Endothelial cell of umbilical vein (primary cell): ENCODE data around the gene MALAT1. TPM values are rescaled to one million over a fixed set of nuclear protein-coding genes. Genes with fewer than 3 reads are reported as not detected.
"Not testable (repeated sequence)": the region's sequence is repeated elsewhere in the genome, so short reads cannot be mapped to it uniquely, and the experiment has no call there.

ENCODE experiments used
- BruUV-seq: library from RNA; stranded (reverse); fragments of 400-500 nt; replicated peaks from 2 replicates; lab custom pipeline; 2021; lab: Mats Ljungman, UMichigan
- CTCF ChIA-PET: fragments of 300-600, 350-600 bp; sonication (Branson Sonifier 250); formaldehyde crosslinking; loops from one replicate; lab custom pipeline; 2021; ENCODE audit warnings: antibody characterized with exemption, inconsistent platforms; lab: Charles Lee
- POLR2A ChIA-PET: fragments of 300-600, 350-600 bp; sonication (Branson Sonifier 250); formaldehyde crosslinking; loops from one replicate; lab custom pipeline; 2021; ENCODE audit warnings: antibody characterized with exemption, inconsistent platforms; lab: Charles Lee
- DNase-seq: peaks from one replicate; pipeline ENCODE4 v3.0.0-alpha.2; 2011; ENCODE audit warnings: low read depth, low spot score
- FAIRE-seq: peaks from 2 replicates; lab custom pipeline; 2011; peaks lifted over from hg19 to GRCh38; lab: Jason Lieb, UNC
- H2AFZ ChIP-seq: 2 replicates; pipeline ENCODE4 v1.6.0; 2012; ENCODE audit warnings: low read depth, low read length, control low read depth, inconsistent platforms
- H3K27ac ChIP-seq: 2 replicates; pipeline ENCODE4 v1.5.1; 2011; ENCODE audit warnings: low read depth, mild to moderate bottlenecking, control low read depth, low read length, moderate library complexity; ENCODE audit not compliant: insufficient read depth
- H3K27me3 ChIP-seq, 2 experiments: 2 replicates each; pipeline versions ENCODE4 v1.6.0 to v1.6.1; 2011; ENCODE audit warnings: low read length in 2 of 2, mixed read lengths in 1 of 2; ENCODE audit not compliant: control insufficient read depth in 2 of 2, insufficient read depth in 2 of 2
- H3K36me3 ChIP-seq, 2 experiments: 2 replicates in 1 of 2; 3 replicates in 1 of 2; pipeline ENCODE4 v1.5.1; 2011; ENCODE audit warnings: low read length in 2 of 2, mild to moderate bottlenecking in 1 of 2, moderate library complexity in 1 of 2; ENCODE audit not compliant: control insufficient read depth in 2 of 2, insufficient read depth in 2 of 2; ENCODE audit errors: extremely low read depth in 1 of 2
- H3K4me1 ChIP-seq: 3 replicates; pipeline ENCODE4 v1.5.1; 2011; ENCODE audit warnings: mild to moderate bottlenecking, low read length; ENCODE audit not compliant: control insufficient read depth, insufficient read depth; ENCODE audit errors: extremely low read depth
- H3K4me2 ChIP-seq: 2 replicates; pipeline ENCODE4 v1.6.1; 2011; ENCODE audit warnings: low read length, control low read depth, mixed read lengths; ENCODE audit not compliant: insufficient read depth
- H3K4me3 ChIP-seq, 3 experiments: fragments of 200-600 bp in 1 of 3; sonication (generic), shearing (Covaris generic) in 1 of 3; replicated peaks in 1 of 3; 2 replicates each; pipeline ENCODE4 v1.5.1; 2011 to 2016; ENCODE audit warnings: control low read depth in 3 of 3, low read length in 3 of 3, mild to moderate bottlenecking in 2 of 3, inconsistent platforms in 1 of 3, low read depth in 1 of 3, moderate library complexity in 1 of 3; ENCODE audit not compliant: insufficient read depth in 1 of 3
- H3K79me2 ChIP-seq: 2 replicates; pipeline ENCODE4 v1.6.0; 2012; ENCODE audit warnings: low read length, inconsistent platforms; ENCODE audit not compliant: control insufficient read depth, insufficient read depth
- H3K9ac ChIP-seq: replicated peaks from 2 replicates; pipeline ENCODE3; 2011; ENCODE audit warnings: low read length, control low read depth; ENCODE audit not compliant: insufficient read depth; ENCODE audit errors: extremely low read depth
- H3K9me1 ChIP-seq: replicated peaks from 3 replicates; pipeline ENCODE4 v1.6.0; 2011; ENCODE audit warnings: mild to moderate bottlenecking, low read length; ENCODE audit not compliant: control insufficient read depth, insufficient read depth; ENCODE audit errors: extremely low read depth
- H3K9me3 ChIP-seq: replicated peaks from 2 replicates; pipeline ENCODE4 v1.5.1; 2012; ENCODE audit warnings: low read length, inconsistent platforms; ENCODE audit not compliant: control insufficient read depth, insufficient read depth
- H4K20me1 ChIP-seq: replicated peaks from 2 replicates; pipeline ENCODE3; 2011; ENCODE audit warnings: mild to moderate bottlenecking, low read length; ENCODE audit not compliant: control insufficient read depth, insufficient read depth; ENCODE audit errors: extremely low read depth
- dilution Hi-C: fragments of 300-500 bp; cut with MboI; formaldehyde crosslinking; loops from one replicate; pipeline ENCODE4 v1.15.0; 2019; ENCODE audit warnings: low sequenced_read_pairs; ENCODE audit not compliant: extremely low pct_ligation_motif_present
- intact Hi-C: fragments of 100-400 bp; cut with micrococcal nuclease; formaldehyde crosslinking; loops from one replicate; pipeline ENCODE4 v1.10.0; 2022
- polyA plus RNA-seq, 4 experiments: library from polyadenylated mRNA; depleted of rRNA in 3 of 4; stranded (reverse) in 3 of 4; unstranded in 1 of 4; fragments of >200 nt; gene quantifications; 2 replicates each; pipeline versions ENCODE4 v1.2.1 to v1.2.3, GENCODE V29; 2011 to 2012; ENCODE audit warnings: missing spikeins in 1 of 4
- total RNA-seq: library from RNA; stranded (reverse); gene quantifications from 2 replicates; pipeline ENCODE4 v1.2.3, GENCODE V29; 2021

The MALAT1 gene
- total and polyA plus RNA-seq, 2 donors (not counting 3 experiments of a cell fraction or from before 2014, with no cell fraction given): 491 to 7,529 TPM

GRCh38 chr11:65521777-65522521, 23.1 kb downstream of the MALAT1 start:
- DNase-seq, H3K9me1 ChIP-seq, H3K27ac ChIP-seq, BruUV-seq, H3K4me3 ChIP-seq, H2AFZ ChIP-seq, POLR2A ChIA-PET, CTCF ChIA-PET, H3K9me3 ChIP-seq, H3K27me3 ChIP-seq, FAIRE-seq, intact Hi-C loops, H3K4me2 ChIP-seq, H3K36me3 ChIP-seq, H3K9ac ChIP-seq, dilution Hi-C loops, H4K20me1 ChIP-seq: not testable (repeated sequence)
- peaks cover 11% of the 10 kb centered on the region for H3K4me1 ChIP-seq
- peaks cover 19% of the 10 kb centered on the region for H3K79me2 ChIP-seq

GRCh38 chr11:65522718-65523630, 24.1 kb downstream of the MALAT1 start:
- Histone ChIP-seq H3K4me1 (peaks cover 11% of the 10 kb centered on the region), H3K79me2 (peaks cover 21% of the 10 kb centered on the region)
- dilution Hi-C loops, H3K4me2 ChIP-seq, H3K9ac ChIP-seq, H3K27me3 ChIP-seq, H2AFZ ChIP-seq, H3K4me3 ChIP-seq, H3K9me3 ChIP-seq, FAIRE-seq, H3K27ac ChIP-seq, CTCF ChIA-PET, DNase-seq, intact Hi-C loops, H3K36me3 ChIP-seq, H3K9me1 ChIP-seq, H4K20me1 ChIP-seq, BruUV-seq, POLR2A ChIA-PET: not testable (repeated sequence)

GRCh38 chr11:65523631-65523968, 24.8 kb downstream of the MALAT1 start:
- POLR2A ChIA-PET, dilution Hi-C loops, CTCF ChIA-PET: not testable (repeated sequence)

More at GRCh38 chr11:65523631-65523968, 24.8 kb downstream of the MALAT1 start:
- intact Hi-C loops, H3K9me3 ChIP-seq, H3K9me1 ChIP-seq, DNase-seq, BruUV-seq, H3K36me3 ChIP-seq, H3K27ac ChIP-seq, H3K27me3 ChIP-seq, FAIRE-seq, H3K4me3 ChIP-seq, H3K4me2 ChIP-seq, H2AFZ ChIP-seq, H4K20me1 ChIP-seq, H3K9ac ChIP-seq: not testable (repeated sequence)
- Histone ChIP-seq H3K79me2 (peaks cover 21% of the 10 kb centered on the region), H3K4me1 (peaks cover 11% of the 10 kb centered on the region)
